Natural killer cell (primary cell): Measurements from ENCODE around the gene CHPF2. TPM values are rescaled to one million over a fixed set of nuclear protein-coding genes. Genes with fewer than 3 reads are reported as not detected.
A peak's percentile ranks its signal among the peaks of the same experiment; 100 is the strongest.

Experiments used
- ATAC-seq, 3 donors: fragments of 150-1000 bp in 2 of 3; fragments of 200-7000 bp in 1 of 3; cut with Tn5 transposase; 1 replicate in 1 of 3; 2 replicates in 2 of 3; pipeline ENCODE4 v1.10.0; 2021; ENCODE audit warnings: mild to moderate bottlenecking in 2 of 3, moderate library complexity in 2 of 3
- DNase-seq, 2 donors: peaks; one replicate each; pipeline versions ENCODE4 v3.0.0 to v3.0.0-alpha.2; 2013 to 2021; ENCODE audit warnings: mixed read lengths in 1 of 2
- H3K27ac ChIP-seq: one replicate; pipeline ENCODE4 v1.5.1; 2013; ENCODE audit warnings: mild to moderate bottlenecking, low read length
- H3K27me3 ChIP-seq: one replicate; pipeline ENCODE4 v1.6.1; 2013; ENCODE audit warnings: low read length; ENCODE audit not compliant: control insufficient read depth, insufficient read depth
- H3K36me3 ChIP-seq: one replicate; pipeline ENCODE4 v1.6.1; 2013; ENCODE audit warnings: low read length; ENCODE audit not compliant: control insufficient read depth, insufficient read depth
- H3K4me1 ChIP-seq: one replicate; pipeline ENCODE4 v1.6.1; 2013; ENCODE audit warnings: low read length; ENCODE audit not compliant: control insufficient read depth, insufficient read depth
- H3K4me3 ChIP-seq: one replicate; pipeline ENCODE4 v1.5.1; 2013; ENCODE audit warnings: low read length
- H3K9me3 ChIP-seq: one replicate; pipeline ENCODE4 v1.6.1; 2013; ENCODE audit warnings: low read length; ENCODE audit not compliant: control insufficient read depth, insufficient read depth
- H3K27ac Mint-ChIP-seq, 2 donors: one replicate each; pipeline ENCODE4 v1.8.0; 2022; ENCODE audit warnings: mild to moderate bottlenecking in 2 of 2, mixed read lengths in 2 of 2, moderate library complexity in 1 of 2
- H3K27me3 Mint-ChIP-seq, 2 donors: one replicate each; pipeline ENCODE4 v1.8.0; 2022; ENCODE audit warnings: low read depth in 2 of 2, mixed read lengths in 2 of 2
- H3K36me3 Mint-ChIP-seq: one replicate; pipeline ENCODE4 v1.8.0; 2022; ENCODE audit warnings: mixed read lengths
- H3K4me1 Mint-ChIP-seq, 2 donors: one replicate each; pipeline ENCODE4 v1.8.0; 2022; ENCODE audit warnings: mixed read lengths in 2 of 2
- H3K4me3 Mint-ChIP-seq: one replicate; pipeline ENCODE4 v1.8.0; 2022; ENCODE audit warnings: mild to moderate bottlenecking, moderate library complexity, mixed read lengths
- H3K9me3 Mint-ChIP-seq, 2 donors: one replicate each; pipeline ENCODE4 v1.8.0; 2022; ENCODE audit warnings: mixed read lengths in 2 of 2
- WGBS: methylation state at CpG from one replicate; pipeline ENCODE4 v1.1.7; 2013; ENCODE audit warnings: missing lambda C conversion rate; ENCODE audit not compliant: insufficient coverage; 5-methylcytosine and 5-hydroxymethylcytosine counted together
- intact Hi-C: fragments of 100-400 bp; cut with micrococcal nuclease; formaldehyde crosslinking; loops from one replicate; pipeline ENCODE4 v1.14.2; 2022
- total RNA-seq, 4 donors: library from RNA; stranded (reverse); fragments of 120-200 nt in 1 of 4; gene quantifications; one replicate each; pipeline versions ENCODE4 v1.2.3 to v1.2.4, GENCODE V29; 2013 to 2022
- TF ChIP-seq, protein P1 (sequence below): fragments of 200-600 bp; IDR thresholded peaks from one replicate; pipeline ENCODE4 v1.8.0; 2022; ENCODE audit warnings: antibody characterized with exemption

The CHPF2 gene
- total RNA-seq, 3 donors from 2014 or later (not counting 1 experiment from before 2014, with no cell fraction given): 47.0 to 51.6 (median 48.6) TPM

DNA sequence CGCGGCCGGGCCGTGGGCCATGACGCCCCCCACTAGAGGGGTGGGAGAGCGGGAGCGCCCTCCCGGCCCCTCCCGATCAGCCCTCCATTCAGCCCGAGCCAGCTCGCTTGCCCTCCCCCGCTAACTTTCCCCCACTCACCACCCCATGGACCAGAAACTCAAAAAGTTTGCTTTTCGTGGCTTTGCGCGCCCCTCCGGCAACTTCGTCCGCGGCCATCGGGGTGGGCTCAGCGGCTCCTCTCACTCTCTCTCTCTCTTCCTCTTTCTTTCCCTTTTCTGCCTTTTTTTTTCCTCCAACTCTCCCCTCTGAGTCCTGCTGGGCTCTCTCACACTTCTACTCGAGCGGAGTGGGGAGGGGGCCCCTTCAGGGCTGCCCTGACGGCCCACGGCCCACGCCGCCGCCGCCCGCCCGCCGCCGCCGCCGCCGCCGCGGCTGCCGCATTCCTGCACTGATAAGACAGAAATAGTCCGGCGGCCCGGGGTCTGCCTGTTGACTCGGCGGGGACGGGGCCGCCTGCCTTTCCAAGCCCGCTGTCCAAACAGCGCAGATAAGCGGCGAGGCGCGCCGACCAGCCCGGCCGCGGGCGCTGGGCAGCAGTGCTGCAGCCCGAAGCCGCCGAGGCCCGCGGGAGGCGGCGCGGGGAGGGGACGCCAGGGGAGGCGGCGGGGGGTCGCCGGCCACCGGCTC, 16.2 kb downstream of the CHPF2 start, which contains the start of gene SMARCD3:
SMARCD3 (minus strand) TSS at position 349 of the 688 bp plus-strand sequence; CDS start at position 217, 132 bp downstream.
- H3K4me1 Mint-ChIP-seq: peaks cover 33 to 65% of the 10 kb centered on the region in 2 donors
- peak within 1 kb of the TSS; percentile 36 for H3K4me3 ChIP-seq

DNA sequence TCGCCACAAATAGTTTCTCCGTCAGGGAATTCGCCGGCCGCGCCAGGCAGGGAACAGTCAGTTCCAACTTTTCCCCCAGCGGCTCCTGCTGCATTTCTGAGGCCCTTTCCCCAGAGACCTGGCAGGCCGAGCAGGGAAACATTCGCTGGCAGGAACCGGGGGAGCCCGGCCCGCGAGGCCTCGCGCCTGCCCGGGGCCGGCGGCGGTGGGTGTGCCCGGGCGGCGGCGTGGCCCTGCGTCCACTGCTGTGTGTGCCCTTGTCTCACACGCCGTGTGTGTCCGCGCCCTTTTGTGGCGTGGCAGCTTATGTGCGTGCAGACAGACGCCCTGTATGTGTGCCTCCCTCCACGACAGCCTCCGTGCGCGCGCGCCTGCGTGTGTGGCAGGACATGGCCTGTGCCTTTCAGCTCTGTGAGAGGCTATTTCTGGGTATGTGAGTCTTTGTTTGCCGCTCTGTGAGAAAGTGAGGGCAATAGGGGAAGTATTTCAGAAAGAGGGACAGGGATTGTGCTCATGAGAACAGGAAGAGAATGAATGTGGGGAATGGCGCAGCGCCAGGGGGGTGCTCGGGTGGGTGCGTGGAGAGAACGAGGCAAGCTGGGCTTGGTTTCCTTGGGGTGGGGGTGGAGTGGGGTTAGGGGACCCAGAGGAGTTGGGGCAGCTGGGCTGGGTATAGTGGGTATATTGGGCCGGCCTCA, 16.9 kb downstream of the CHPF2 start:
- Mint-ChIP-seq H3K27me3 (peaks cover 29 to 58% of the 10 kb centered on the region in 2 donors), H3K9me3 (no peaks in the 10 kb centered on the region), H3K4me1 (peaks cover 26 to 58% of the 10 kb centered on the region in 2 donors), H3K36me3 (no peaks in the 10 kb centered on the region), H3K4me3 (peak overlapping the region; percentile 72), H3K27ac (peak overlapping the region in 1 of 2 donors; percentile 50)
- H3K4me3 ChIP-seq: peak overlapping the region; percentile 13
- peak in 2 of 3 donors; percentile 18 to 28 for ATAC-seq
- DNase-seq: peak in 1 of 2 donors; percentile 62
- TF ChIP-seq, protein P1, sequence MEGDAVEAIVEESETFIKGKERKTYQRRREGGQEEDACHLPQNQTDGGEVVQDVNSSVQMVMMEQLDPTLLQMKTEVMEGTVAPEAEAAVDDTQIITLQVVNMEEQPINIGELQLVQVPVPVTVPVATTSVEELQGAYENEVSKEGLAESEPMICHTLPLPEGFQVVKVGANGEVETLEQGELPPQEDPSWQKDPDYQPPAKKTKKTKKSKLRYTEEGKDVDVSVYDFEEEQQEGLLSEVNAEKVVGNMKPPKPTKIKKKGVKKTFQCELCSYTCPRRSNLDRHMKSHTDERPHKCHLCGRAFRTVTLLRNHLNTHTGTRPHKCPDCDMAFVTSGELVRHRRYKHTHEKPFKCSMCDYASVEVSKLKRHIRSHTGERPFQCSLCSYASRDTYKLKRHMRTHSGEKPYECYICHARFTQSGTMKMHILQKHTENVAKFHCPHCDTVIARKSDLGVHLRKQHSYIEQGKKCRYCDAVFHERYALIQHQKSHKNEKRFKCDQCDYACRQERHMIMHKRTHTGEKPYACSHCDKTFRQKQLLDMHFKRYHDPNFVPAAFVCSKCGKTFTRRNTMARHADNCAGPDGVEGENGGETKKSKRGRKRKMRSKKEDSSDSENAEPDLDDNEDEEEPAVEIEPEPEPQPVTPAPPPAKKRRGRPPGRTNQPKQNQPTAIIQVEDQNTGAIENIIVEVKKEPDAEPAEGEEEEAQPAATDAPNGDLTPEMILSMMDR: no peak
- no peaks in the 10 kb centered on the region for H3K36me3 ChIP-seq
- 8% methylated on average over 45 of the region's 45 CpGs for WGBS
- intact Hi-C loops: no loop called here
- no peak overlapping the region for H3K27ac ChIP-seq
- no peaks in the 10 kb centered on the region for H3K9me3 ChIP-seq
- H3K4me1 ChIP-seq: peaks cover 51% of the 10 kb centered on the region
- H3K27me3 ChIP-seq: peaks cover 43% of the 10 kb centered on the region

More for the DNA sequence above, 16.2 kb downstream of the CHPF2 start, which contains the start of gene SMARCD3:
- DNase-seq: peak in 1 of 2 donors; percentile 58
- TF ChIP-seq, protein P1: no peak
- H3K4me1 ChIP-seq: peaks cover 58% of the 10 kb centered on the region
- no peaks in the 10 kb centered on the region for H3K36me3 Mint-ChIP-seq
- H3K27me3 Mint-ChIP-seq: peaks cover 23 to 52% of the 10 kb centered on the region in 2 donors
- ATAC-seq: peak; percentile 14 to 59 (median 55)
- no peaks in the 10 kb centered on the region for H3K36me3 ChIP-seq
- peak within 1 kb of the TSS; percentile 91 for H3K4me3 Mint-ChIP-seq
- H3K9me3 ChIP-seq: no peaks in the 10 kb centered on the region
- no peaks in the 10 kb centered on the region for H3K9me3 Mint-ChIP-seq
- H3K27me3 ChIP-seq: peaks cover 43% of the 10 kb centered on the region
- under 1% methylated on average over 71 of the region's 71 CpGs for WGBS
- no peak within 1 kb of the TSS for H3K27ac ChIP-seq
- intact Hi-C loops: no loop called here
- H3K27ac Mint-ChIP-seq: peak within 1 kb of the TSS in 1 of 2 donors; percentile 50

DNA sequence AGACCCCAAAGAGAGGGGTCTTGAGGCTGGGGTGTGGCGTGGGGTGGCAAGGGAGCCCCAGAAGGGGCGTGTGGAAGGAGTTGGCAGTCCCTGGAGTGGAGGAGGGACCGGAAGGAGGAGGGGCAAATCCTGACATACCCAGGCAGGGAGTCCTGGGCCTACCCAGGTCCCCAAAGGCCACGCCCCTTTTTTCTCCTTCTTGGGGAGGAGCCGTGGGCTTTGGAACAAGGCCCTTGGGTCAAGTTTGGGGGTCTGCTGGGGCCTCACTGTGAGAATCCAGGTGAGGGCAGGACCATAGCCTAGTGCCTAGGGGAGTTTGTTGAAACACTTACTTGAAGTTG, 17.4 kb downstream of the CHPF2 start:
- no peak overlapping the region for H3K27ac ChIP-seq
- no peaks in the 10 kb centered on the region for H3K36me3 ChIP-seq
- Mint-ChIP-seq H3K4me3 (peak overlapping the region; percentile 68), H3K4me1 (peaks cover 21 to 53% of the 10 kb centered on the region in 2 donors), H3K27ac (peak overlapping the region in 1 of 2 donors; percentile 50), H3K36me3 (no peaks in the 10 kb centered on the region), H3K27me3 (peaks cover 34 to 62% of the 10 kb centered on the region in 2 donors), H3K9me3 (no peaks in the 10 kb centered on the region)
- no peak overlapping the region for H3K4me3 ChIP-seq
- no peaks in the 10 kb centered on the region for H3K9me3 ChIP-seq
- ATAC-seq (no peak), DNase-seq (no peak)
- H3K27me3 ChIP-seq: peaks cover 40% of the 10 kb centered on the region
- 42% methylated on average over 5 of the region's 5 CpGs for WGBS
- H3K4me1 ChIP-seq: peaks cover 46% of the 10 kb centered on the region
- intact Hi-C loops: no loop called here
- TF ChIP-seq, protein P1: no peak
